Measurements from ENCODE around the gene ELP6.

DNA sequence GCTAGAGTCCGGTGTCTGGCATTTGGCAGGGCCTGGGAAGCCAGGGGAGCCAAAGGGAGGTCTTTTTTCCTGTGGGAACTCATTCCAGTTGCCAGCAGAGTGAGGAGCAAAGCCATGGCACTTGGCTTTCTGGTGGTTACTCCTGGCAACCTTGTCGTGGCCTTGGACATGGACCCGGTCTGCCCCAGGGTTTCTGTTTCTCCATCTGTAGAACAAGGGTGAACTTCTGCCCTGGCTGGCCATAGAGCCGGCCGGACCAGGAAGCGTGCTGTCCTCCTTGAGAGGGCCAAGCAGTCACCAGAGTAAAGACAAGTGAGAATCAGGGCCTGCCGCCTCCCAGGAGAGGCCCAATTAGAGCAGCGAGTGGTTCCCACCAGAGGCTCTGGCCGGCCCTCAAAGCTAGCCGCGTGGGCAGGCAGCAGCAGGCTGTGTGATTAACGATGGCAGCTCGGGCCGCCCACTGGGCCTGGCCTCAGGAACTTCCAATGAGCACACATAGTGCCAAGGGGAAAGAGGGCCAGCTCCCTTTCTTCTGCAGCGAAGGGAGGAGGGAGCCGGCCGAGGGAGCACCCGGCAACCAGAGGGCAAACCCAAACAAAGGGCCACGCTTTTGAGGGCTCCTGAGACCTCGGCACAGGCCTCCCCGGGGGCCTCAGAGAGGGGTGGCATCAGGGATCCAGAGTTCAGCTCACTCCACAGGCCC, 29.1 kb upstream of the ELP6 start:
- TF ChIP-seq EZH2 (IDR thresholded peaks at IDR 0.05; ENCODE audit: low read length, missing control alignments), result no peak
- TF ChIP-seq, protein P1, sequence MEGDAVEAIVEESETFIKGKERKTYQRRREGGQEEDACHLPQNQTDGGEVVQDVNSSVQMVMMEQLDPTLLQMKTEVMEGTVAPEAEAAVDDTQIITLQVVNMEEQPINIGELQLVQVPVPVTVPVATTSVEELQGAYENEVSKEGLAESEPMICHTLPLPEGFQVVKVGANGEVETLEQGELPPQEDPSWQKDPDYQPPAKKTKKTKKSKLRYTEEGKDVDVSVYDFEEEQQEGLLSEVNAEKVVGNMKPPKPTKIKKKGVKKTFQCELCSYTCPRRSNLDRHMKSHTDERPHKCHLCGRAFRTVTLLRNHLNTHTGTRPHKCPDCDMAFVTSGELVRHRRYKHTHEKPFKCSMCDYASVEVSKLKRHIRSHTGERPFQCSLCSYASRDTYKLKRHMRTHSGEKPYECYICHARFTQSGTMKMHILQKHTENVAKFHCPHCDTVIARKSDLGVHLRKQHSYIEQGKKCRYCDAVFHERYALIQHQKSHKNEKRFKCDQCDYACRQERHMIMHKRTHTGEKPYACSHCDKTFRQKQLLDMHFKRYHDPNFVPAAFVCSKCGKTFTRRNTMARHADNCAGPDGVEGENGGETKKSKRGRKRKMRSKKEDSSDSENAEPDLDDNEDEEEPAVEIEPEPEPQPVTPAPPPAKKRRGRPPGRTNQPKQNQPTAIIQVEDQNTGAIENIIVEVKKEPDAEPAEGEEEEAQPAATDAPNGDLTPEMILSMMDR (conservative IDR thresholded peaks at IDR 0.05 in 1 of 2, IDR thresholded peaks at IDR 0.05 in 1 of 2; ENCODE audit: low read depth in 1 of 2, low read length in 2 of 2), result no peak
